Smooth muscle cell (in vitro differentiated cells): ENCODE measurements around the gene ANO8. TPM values are rescaled to one million over a fixed set of nuclear protein-coding genes. Genes with fewer than 3 reads are reported as not detected.

Experiments
- DNase-seq: peaks from one replicate; lab custom pipeline; 2025; ENCODE audit not compliant: unreplicated experiment; lab: John Stamatoyannopoulos, UW
- H2AFZ ChIP-seq: fragments of 200-600 bp; sonication (generic); 2 replicates; pipeline ENCODE4 v1.6.0; 2016; ENCODE audit warnings: antibody characterized with exemption, low read depth, mild to moderate bottlenecking
- H3F3A ChIP-seq: fragments of 200-600 bp; sonication (generic); 2 replicates; pipeline ENCODE4 v1.6.0; 2017; ENCODE audit warnings: antibody characterized with exemption, low read depth
- H3K27ac ChIP-seq: fragments of 200-600 bp; sonication (generic); 2 replicates; pipeline ENCODE4 v1.5.1; 2016; ENCODE audit warnings: low read depth, mild to moderate bottlenecking
- H3K27me3 ChIP-seq: fragments of 200-600 bp; sonication (generic); 2 replicates; pipeline ENCODE4 v1.6.1; 2016; ENCODE audit warnings: low read depth, mild to moderate bottlenecking
- H3K36me3 ChIP-seq: fragments of 200-600 bp; sonication (generic); 2 replicates; pipeline ENCODE4 v1.5.1; 2016; ENCODE audit warnings: low read depth
- H3K4me1 ChIP-seq: fragments of 200-600 bp; sonication (generic); 2 replicates; pipeline ENCODE4 v1.5.1; 2016; ENCODE audit warnings: low read depth
- H3K4me2 ChIP-seq: fragments of 200-600 bp; sonication (generic); 2 replicates; pipeline ENCODE4 v1.6.0; 2016; ENCODE audit warnings: mild to moderate bottlenecking
- H3K4me3 ChIP-seq: fragments of 200-600 bp; sonication (generic); 2 replicates; pipeline ENCODE4 v1.5.1; 2016; ENCODE audit warnings: mild to moderate bottlenecking
- H3K79me2 ChIP-seq: fragments of 200-600 bp; sonication (generic); 2 replicates; pipeline ENCODE4 v1.6.0; 2016; ENCODE audit warnings: low read depth, mild to moderate bottlenecking
- H3K9ac ChIP-seq: fragments of 200-600 bp; sonication (generic); 2 replicates; pipeline ENCODE4 v1.6.0; 2016; ENCODE audit warnings: low read depth
- H3K9me3 ChIP-seq: fragments of 200-600 bp; sonication (generic); replicated peaks from 2 replicates; pipeline ENCODE4 v1.5.1; 2016; ENCODE audit warnings: low read depth
- H4K20me1 ChIP-seq: fragments of 200-600 bp; sonication (generic); 2 replicates; pipeline ENCODE4 v1.6.0; 2016; ENCODE audit warnings: low read depth
- CTCF ChIP-seq: fragments of 200-600 bp; sonication (generic); IDR thresholded peaks from 2 replicates; pipeline ENCODE4 v1.5.1; 2017; ENCODE audit warnings: borderline replicate concordance, mild to moderate bottlenecking, antibody characterized with exemption; ENCODE audit not compliant: insufficient read depth, poor library complexity, severe bottlenecking
- WGBS: methylation state at CpG from one replicate; pipeline ENCODE4 v1.1.7; 2016; ENCODE audit warnings: low lambda C conversion rate; 5-methylcytosine and 5-hydroxymethylcytosine counted together
- polyA plus RNA-seq: library from polyadenylated mRNA; unstranded; fragments of >200 nt; fragmentation: Nextera tagmentation; extraction: Ambion mirVana; gene quantifications from 2 replicates; pipeline ENCODE4 v1.2.1, GENCODE V29; 2016
- total RNA-seq: library from RNA; depleted of rRNA; stranded (reverse); fragments of >200 nt; gene quantifications from 2 replicates; pipeline ENCODE4 v1.2.3, GENCODE V29; 2014

ANO8 gene
- total and polyA plus RNA-seq, 2 experiments from 2014 or later: 1.3 to 8.0 TPM

DNA sequence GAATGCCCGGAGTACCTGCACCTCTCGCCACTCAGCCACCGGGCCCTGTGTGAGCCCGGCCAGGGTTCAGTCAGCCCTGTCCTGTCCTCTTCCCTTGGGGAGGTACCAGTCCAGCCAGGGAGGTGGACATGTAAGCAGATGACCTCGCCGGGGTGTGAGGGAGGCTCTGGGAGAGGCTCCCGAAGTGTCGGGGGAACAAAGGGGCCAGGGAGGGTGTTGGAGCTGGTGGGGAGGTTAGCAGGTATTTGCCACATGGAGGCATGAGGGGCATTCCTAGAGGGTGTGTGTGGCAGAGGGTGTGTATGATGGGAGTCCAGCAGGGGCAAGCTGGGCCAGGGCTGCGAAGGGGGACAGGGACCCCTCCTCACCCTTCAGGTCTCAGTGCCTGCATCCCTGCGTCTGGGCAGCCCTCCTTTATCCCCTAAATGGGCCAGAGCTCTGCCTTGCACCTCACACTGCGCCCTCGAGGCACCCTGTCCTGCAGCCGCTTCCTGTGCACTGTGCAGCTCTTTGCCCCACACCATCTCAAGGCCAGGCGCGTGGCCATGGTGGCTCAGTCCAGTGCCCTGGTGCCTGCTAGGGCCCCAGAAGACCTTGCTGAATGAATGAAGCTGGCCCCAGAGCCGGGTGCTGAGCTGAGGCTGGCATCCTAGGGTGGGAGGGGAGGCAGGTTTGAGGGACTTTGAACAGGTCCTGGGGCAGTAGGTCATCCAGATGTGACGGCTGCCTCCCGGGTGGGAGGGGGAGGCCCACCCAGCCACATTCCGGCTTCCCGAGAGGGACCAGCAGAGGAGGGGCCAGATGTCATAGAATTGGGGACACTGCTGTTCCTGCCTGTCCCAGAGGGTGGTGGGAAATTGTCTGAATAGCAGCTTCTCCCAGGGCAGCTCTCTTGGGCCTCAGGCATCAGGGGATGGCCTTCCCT, 22.2 kb downstream of the ANO8 start:
- H2AFZ ChIP-seq: no peak overlapping the region
- peaks cover 36% of the 10 kb centered on the region for H3K79me2 ChIP-seq
- WGBS: 81% methylated on average over 20 of the region's 20 CpGs
- peak overlapping the region; percentile 75 for H3K9ac ChIP-seq
- H3K27me3 ChIP-seq: no peaks in the 10 kb centered on the region
- H3F3A ChIP-seq: no peaks in the 10 kb centered on the region
- H3K4me1 ChIP-seq: peaks cover 9% of the 10 kb centered on the region
- no peak overlapping the region for H3K4me3 ChIP-seq
- H3K27ac ChIP-seq: peak overlapping the region; percentile 93
- H3K9me3 ChIP-seq: no peaks in the 10 kb centered on the region
- H3K36me3 ChIP-seq: no peaks in the 10 kb centered on the region
- DNase-seq: no peak
- no peak for TF ChIP-seq CTCF
- H3K4me2 ChIP-seq: peak overlapping the region; percentile 65
- peaks cover 39% of the 10 kb centered on the region for H4K20me1 ChIP-seq

DNA sequence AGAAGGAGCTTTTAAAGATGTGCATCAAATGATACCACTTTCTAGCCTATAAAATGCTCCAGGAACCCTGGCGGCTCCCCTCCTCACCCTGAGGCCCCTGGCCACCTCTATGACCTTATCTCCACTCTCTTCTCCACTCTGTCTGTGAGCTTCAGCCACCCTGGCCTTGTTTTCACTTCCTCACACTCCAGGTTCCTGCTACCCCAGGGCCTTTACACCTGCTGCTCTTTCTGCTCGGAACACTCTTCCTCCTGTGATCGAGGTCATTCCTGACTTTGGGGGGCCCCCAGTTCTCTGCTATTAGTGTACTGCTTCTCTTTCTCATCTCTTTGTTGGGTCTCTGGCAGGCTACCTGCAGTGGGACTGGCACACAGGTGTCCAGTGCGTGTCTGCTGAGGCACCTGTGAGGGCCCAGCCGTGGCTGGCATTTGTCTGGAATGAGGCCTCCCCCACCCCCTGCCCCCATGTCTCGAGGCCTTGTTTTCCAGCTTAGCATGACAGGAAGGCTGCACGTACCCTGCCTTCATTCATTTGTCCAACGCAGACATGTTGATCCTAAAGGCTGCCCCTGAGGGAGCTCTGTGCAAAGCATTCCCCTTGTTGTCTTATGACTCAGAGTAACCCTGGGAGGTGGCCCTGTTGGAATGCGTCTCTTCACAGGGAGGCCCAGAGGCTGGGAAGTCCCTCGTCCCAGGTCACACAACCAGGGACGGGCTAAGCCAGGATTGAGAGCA, 23.0 kb downstream of the ANO8 start:
- Histone ChIP-seq H4K20me1 (peaks cover 39% of the 10 kb centered on the region), H3K4me1 (peaks cover 10% of the 10 kb centered on the region), H3K4me3 (peak overlapping the region; percentile 6), H2AFZ (no peak overlapping the region), H3K27ac (peak overlapping the region; percentile 93), H3K79me2 (peaks cover 36% of the 10 kb centered on the region), H3K4me2 (peak overlapping the region; percentile 65), H3K9me3 (no peaks in the 10 kb centered on the region), H3K9ac (peak overlapping the region; percentile 75), H3K27me3 (no peaks in the 10 kb centered on the region), H3F3A (no peaks in the 10 kb centered on the region), H3K36me3 (no peaks in the 10 kb centered on the region)
- no peak for DNase-seq
- 57% methylated on average over 11 of the region's 11 CpGs for WGBS
- TF ChIP-seq CTCF: no peak

DNA sequence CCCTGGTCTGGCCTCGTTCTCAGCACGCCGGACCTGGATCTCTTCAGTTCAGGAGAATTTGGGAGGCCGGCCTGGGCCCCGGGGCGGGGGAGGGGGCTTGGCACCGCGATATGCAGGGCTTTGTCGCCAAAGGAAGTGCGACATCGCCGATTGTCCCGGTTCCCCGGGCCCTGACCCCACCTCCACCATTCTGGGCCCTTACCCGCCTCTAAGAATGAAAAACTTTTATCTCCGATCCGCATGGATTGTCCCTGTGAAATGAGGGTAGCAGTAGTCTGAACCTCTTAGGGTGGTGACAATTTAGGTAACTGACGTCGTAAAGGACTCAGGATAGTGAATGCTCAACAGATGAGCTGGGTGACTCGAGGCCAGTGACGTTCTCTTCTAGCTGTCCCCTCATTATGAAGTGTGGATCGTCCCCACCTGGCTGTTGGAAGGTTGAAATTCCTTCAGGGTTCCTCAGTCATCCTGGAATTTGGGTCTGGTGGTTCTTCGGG, 24.6 kb downstream of the ANO8 start:
- Histone ChIP-seq H3K27ac (peak overlapping the region; percentile 93), H2AFZ (no peak overlapping the region), H3F3A (no peaks in the 10 kb centered on the region), H3K4me1 (peaks cover 13% of the 10 kb centered on the region), H3K36me3 (no peaks in the 10 kb centered on the region), H3K9ac (peak overlapping the region; percentile 98), H3K79me2 (peaks cover 36% of the 10 kb centered on the region), H3K9me3 (no peaks in the 10 kb centered on the region), H3K27me3 (no peaks in the 10 kb centered on the region), H3K4me3 (peak overlapping the region; percentile 97), H4K20me1 (peaks cover 39% of the 10 kb centered on the region), H3K4me2 (peak overlapping the region; percentile 100)
- no peak for DNase-seq
- no peak for TF ChIP-seq CTCF
- 9% methylated on average over 23 of the region's 23 CpGs for WGBS
